Vagina (tissue), 2 donors: ENCODE results near the gene CREB5.

Experiments used
- CTCF ChIP-seq, 3 experiments: fragments of 450-650 bp in 2 of 3; fragments of 200-600 bp in 1 of 3; sonication (generic) in 1 of 3; IDR thresholded peaks; one replicate each; pipeline ENCODE4 v1.5.1; 2017 to 2019; ENCODE audit warnings: antibody characterized with exemption in 3 of 3, mild to moderate bottlenecking in 2 of 3, moderate library complexity in 2 of 3
- POLR2A ChIP-seq, 2 donors: fragments of 450-650 bp; IDR thresholded peaks; one replicate each; pipeline ENCODE4 v1.6.1; 2017; ENCODE audit warnings: antibody characterized with exemption in 2 of 2, mild to moderate bottlenecking in 2 of 2, moderate library complexity in 2 of 2
- POLR2AphosphoS5 ChIP-seq, 2 donors: sonication (generic); formaldehyde crosslinking; IDR thresholded peaks; one replicate each; pipeline ENCODE4 v1.9.0; 2017; ENCODE audit warnings: antibody characterized with exemption in 2 of 2, mild to moderate bottlenecking in 2 of 2, low read depth in 1 of 2; ENCODE audit not compliant: insufficient read depth in 1 of 2

GRCh38 chr7:28871631-28872030, 459.3 kb downstream of the CREB5 start:
- no peak for TF ChIP-seq POLR2AphosphoS5 (IDR thresholded peaks at IDR 0.05; ENCODE audit: insufficient read depth in 1 of 2, low read depth in 1 of 2)
- TF ChIP-seq CTCF (IDR thresholded peaks at IDR 0.05): no peak
- TF ChIP-seq POLR2A (IDR thresholded peaks at IDR 0.05): no peak
